Keratinocyte (primary cell): ENCODE data around the gene DDX47. TPM values are rescaled to one million over a fixed set of nuclear protein-coding genes. Genes with fewer than 3 reads are reported as not detected.

ENCODE experiments used
- DNase-seq: peaks from one replicate; pipeline ENCODE4 v3.0.0-alpha.2; 2011; ENCODE audit warnings: low read depth, missing footprints, low spot score
- FAIRE-seq: peaks from 2 replicates; lab custom pipeline; 2011; peaks lifted over from hg19 to GRCh38; lab: Jason Lieb, UNC
- H2AFZ ChIP-seq: 2 replicates; pipeline ENCODE4 v1.6.0; 2012; ENCODE audit warnings: low read length, control low read depth, inconsistent platforms; ENCODE audit not compliant: control insufficient read depth
- H3K27ac ChIP-seq: 2 replicates; pipeline ENCODE4 v1.5.1; 2011; ENCODE audit warnings: low read length; ENCODE audit not compliant: control insufficient read depth, insufficient read depth
- H3K27me3 ChIP-seq: 3 replicates; pipeline ENCODE4 v1.6.0; 2011; ENCODE audit warnings: low read length; ENCODE audit not compliant: control insufficient read depth, insufficient read depth; ENCODE audit errors: extremely low read depth
- H3K36me3 ChIP-seq, 2 experiments: 2 replicates in 1 of 2; 3 replicates in 1 of 2; pipeline ENCODE4 v1.5.1; 2011; ENCODE audit warnings: low read length in 2 of 2, mild to moderate bottlenecking in 1 of 2; ENCODE audit not compliant: control insufficient read depth in 2 of 2, insufficient read depth in 2 of 2; ENCODE audit errors: extremely low read depth in 1 of 2
- H3K4me1 ChIP-seq: 3 replicates; pipeline ENCODE4 v1.5.1; 2011; ENCODE audit warnings: low read length; ENCODE audit not compliant: control insufficient read depth, insufficient read depth; ENCODE audit errors: extremely low read depth
- H3K4me2 ChIP-seq: 3 replicates; pipeline ENCODE4 v1.6.0; 2011; ENCODE audit warnings: low read depth, low read length; ENCODE audit not compliant: control insufficient read depth, insufficient read depth; ENCODE audit errors: extremely low read depth
- H3K4me3 ChIP-seq, 3 experiments: fragments of 200-600 bp in 1 of 3; sonication (generic) in 1 of 3; 2 replicates in 2 of 3; 3 replicates in 1 of 3; pipeline ENCODE4 v1.5.1; 2011 to 2016; ENCODE audit warnings: low read length in 3 of 3, mild to moderate bottlenecking in 3 of 3, control low read depth in 2 of 3, inconsistent platforms in 1 of 3, low read depth in 1 of 3, mixed read lengths in 1 of 3, mixed run types in 1 of 3, moderate library complexity in 1 of 3; ENCODE audit not compliant: control insufficient read depth in 2 of 3, insufficient read depth in 2 of 3; ENCODE audit errors: extremely low read depth in 1 of 3
- H3K79me2 ChIP-seq: 2 replicates; pipeline ENCODE4 v1.6.0; 2012; ENCODE audit warnings: low read length; ENCODE audit not compliant: control insufficient read depth, insufficient read depth
- H3K9ac ChIP-seq: 3 replicates; pipeline ENCODE4 v1.6.0; 2011; ENCODE audit warnings: low read length; ENCODE audit not compliant: control insufficient read depth, insufficient read depth; ENCODE audit errors: extremely low read depth
- H3K9me1 ChIP-seq: 3 replicates; pipeline ENCODE4 v1.6.0; 2011; ENCODE audit warnings: low read length; ENCODE audit not compliant: control insufficient read depth, insufficient read depth; ENCODE audit errors: extremely low read depth
- H3K9me3 ChIP-seq: 2 replicates; pipeline ENCODE4 v1.5.1; 2012; ENCODE audit warnings: low read depth, low read length; ENCODE audit not compliant: control insufficient read depth
- H4K20me1 ChIP-seq: 3 replicates; pipeline ENCODE4 v1.6.0; 2011; ENCODE audit warnings: low read length; ENCODE audit not compliant: control insufficient read depth, insufficient read depth; ENCODE audit errors: extremely low read depth
- EZH2 ChIP-seq: IDR thresholded peaks from one replicate; pipeline ENCODE4 v1.6.1; 2012; ENCODE audit warnings: inconsistent platforms, mild to moderate bottlenecking, low read length, moderate library complexity
- dilution Hi-C: fragments of 300-500 bp; cut with MboI; formaldehyde crosslinking; loops from one replicate; pipeline ENCODE4 v1.7.0; 2020; ENCODE audit warnings: low sequenced_read_pairs; ENCODE audit not compliant: extremely low pct_ligation_motif_present
- polyA plus RNA-seq, 5 experiments: library from polyadenylated mRNA; depleted of rRNA in 3 of 5; stranded (reverse) in 3 of 5; stranded (forward) in 1 of 5; unstranded in 1 of 5; fragments of >200 nt; gene quantifications; 1 replicate in 1 of 5; 2 replicates in 3 of 5; 3 replicates in 1 of 5; pipeline versions ENCODE4 v1.2.1 to v1.2.3, GENCODE V29; 2011 to 2012; ENCODE audit warnings: missing spikeins in 2 of 5, low read depth in 1 of 5, low replicate concordance in 1 of 5
- TF ChIP-seq, protein P1 (sequence below), 3 experiments: IDR thresholded peaks in 1 of 3; conservative IDR thresholded peaks in 1 of 3; optimal IDR thresholded peaks in 1 of 3; 2 replicates in 2 of 3; 3 replicates in 1 of 3; pipeline versions ENCODE3 to v1.5.1; 2011; ENCODE audit warnings: low read length in 3 of 3, mild to moderate bottlenecking in 3 of 3, moderate library complexity in 2 of 3, control low read depth in 1 of 3, inconsistent platforms in 1 of 3; ENCODE audit not compliant: insufficient read depth in 2 of 3; ENCODE audit errors: extremely low read depth in 1 of 3

Gene DDX47
- polyA plus RNA-seq, 1 donor (not counting 4 experiments of a cell fraction or from before 2014, with no cell fraction given) = 90.2 TPM

- H3K36me3 ChIP-seq = peaks cover 0 to 1% of the 10 kb centered on the region in 2 experiments
- peaks cover 37% of the 10 kb centered on the region for H3K4me1 ChIP-seq
- DNase-seq (no peak), FAIRE-seq (no peak)
- no peak overlapping the region for H3K4me3 ChIP-seq
- no peaks in the 10 kb centered on the region for H3K27me3 ChIP-seq
- H3K9ac ChIP-seq = peak overlapping the region; percentile 77
- H3K27ac ChIP-seq = peak overlapping the region; percentile 94
- H3K9me3 ChIP-seq = no peaks in the 10 kb centered on the region
- TF ChIP-seq, protein P1, sequence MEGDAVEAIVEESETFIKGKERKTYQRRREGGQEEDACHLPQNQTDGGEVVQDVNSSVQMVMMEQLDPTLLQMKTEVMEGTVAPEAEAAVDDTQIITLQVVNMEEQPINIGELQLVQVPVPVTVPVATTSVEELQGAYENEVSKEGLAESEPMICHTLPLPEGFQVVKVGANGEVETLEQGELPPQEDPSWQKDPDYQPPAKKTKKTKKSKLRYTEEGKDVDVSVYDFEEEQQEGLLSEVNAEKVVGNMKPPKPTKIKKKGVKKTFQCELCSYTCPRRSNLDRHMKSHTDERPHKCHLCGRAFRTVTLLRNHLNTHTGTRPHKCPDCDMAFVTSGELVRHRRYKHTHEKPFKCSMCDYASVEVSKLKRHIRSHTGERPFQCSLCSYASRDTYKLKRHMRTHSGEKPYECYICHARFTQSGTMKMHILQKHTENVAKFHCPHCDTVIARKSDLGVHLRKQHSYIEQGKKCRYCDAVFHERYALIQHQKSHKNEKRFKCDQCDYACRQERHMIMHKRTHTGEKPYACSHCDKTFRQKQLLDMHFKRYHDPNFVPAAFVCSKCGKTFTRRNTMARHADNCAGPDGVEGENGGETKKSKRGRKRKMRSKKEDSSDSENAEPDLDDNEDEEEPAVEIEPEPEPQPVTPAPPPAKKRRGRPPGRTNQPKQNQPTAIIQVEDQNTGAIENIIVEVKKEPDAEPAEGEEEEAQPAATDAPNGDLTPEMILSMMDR (optimal IDR thresholded peaks at IDR 0.05 in 1 of 3, IDR thresholded peaks at IDR 0.05 in 1 of 3, conservative IDR thresholded peaks at IDR 0.05 in 1 of 3; ENCODE audit: extremely low read depth in 1 of 3, insufficient read depth in 2 of 3, low read length in 3 of 3) = no peak
- TF ChIP-seq EZH2 = no peak
- no peaks in the 10 kb centered on the region for H3K79me2 ChIP-seq
- H4K20me1 ChIP-seq = no peaks in the 10 kb centered on the region
- H3K4me2 ChIP-seq = peak overlapping the region; percentile 82
- dilution Hi-C loops = no loop called here
- H3K9me1 ChIP-seq = no peaks in the 10 kb centered on the region
- H2AFZ ChIP-seq = peak overlapping the region; percentile 12
These were observed 58.5 kb downstream of the DDX47 start for GRCh38 chr12:12871587-12872138.

GRCh38 chr12:12872139-12872933 lies 59.2 kb downstream of the DDX47 start:
- no peak for TF ChIP-seq EZH2
- TF ChIP-seq, protein P1 (optimal IDR thresholded peaks at IDR 0.05 in 1 of 3, IDR thresholded peaks at IDR 0.05 in 1 of 3, conservative IDR thresholded peaks at IDR 0.05 in 1 of 3; ENCODE audit: extremely low read depth in 1 of 3, insufficient read depth in 2 of 3, low read length in 3 of 3) = no peak
- H3K4me3 ChIP-seq = peak overlapping the region in 2 of 3 experiments; percentile 18 to 22
- no peaks in the 10 kb centered on the region for H3K9me1 ChIP-seq
- H2AFZ ChIP-seq = peak overlapping the region; percentile 12
- dilution Hi-C loops = no loop called here
- peak overlapping the region; percentile 94 for H3K27ac ChIP-seq
- H3K4me1 ChIP-seq = peaks cover 41% of the 10 kb centered on the region
- no peaks in the 10 kb centered on the region for H4K20me1 ChIP-seq
- H3K9ac ChIP-seq = peak overlapping the region; percentile 77
- H3K27me3 ChIP-seq = no peaks in the 10 kb centered on the region
- peaks cover 0 to 1% of the 10 kb centered on the region in 2 experiments for H3K36me3 ChIP-seq
- no peaks in the 10 kb centered on the region for H3K79me2 ChIP-seq
- DNase-seq (peak; percentile 52), FAIRE-seq (peak; percentile 95)
- peak overlapping the region; percentile 82 for H3K4me2 ChIP-seq
- H3K9me3 ChIP-seq = no peaks in the 10 kb centered on the region
